GM12875 (cell line): ENCODE results near the gene ASB4.

Experiments used
- H3K4me3 ChIP-seq: one replicate; pipeline ENCODE4 v1.5.1; 2011; ENCODE audit warnings: low read depth, low read length, control low read depth
- TF ChIP-seq, protein P1 (sequence below): IDR thresholded peaks from 2 replicates; pipeline ENCODE4 v1.5.1; 2011; ENCODE audit warnings: low read depth, mild to moderate bottlenecking, control low read depth, inconsistent platforms, low read length, moderate library complexity, borderline replicate concordance; ENCODE audit not compliant: insufficient read depth

ASB4 gene

DNA sequence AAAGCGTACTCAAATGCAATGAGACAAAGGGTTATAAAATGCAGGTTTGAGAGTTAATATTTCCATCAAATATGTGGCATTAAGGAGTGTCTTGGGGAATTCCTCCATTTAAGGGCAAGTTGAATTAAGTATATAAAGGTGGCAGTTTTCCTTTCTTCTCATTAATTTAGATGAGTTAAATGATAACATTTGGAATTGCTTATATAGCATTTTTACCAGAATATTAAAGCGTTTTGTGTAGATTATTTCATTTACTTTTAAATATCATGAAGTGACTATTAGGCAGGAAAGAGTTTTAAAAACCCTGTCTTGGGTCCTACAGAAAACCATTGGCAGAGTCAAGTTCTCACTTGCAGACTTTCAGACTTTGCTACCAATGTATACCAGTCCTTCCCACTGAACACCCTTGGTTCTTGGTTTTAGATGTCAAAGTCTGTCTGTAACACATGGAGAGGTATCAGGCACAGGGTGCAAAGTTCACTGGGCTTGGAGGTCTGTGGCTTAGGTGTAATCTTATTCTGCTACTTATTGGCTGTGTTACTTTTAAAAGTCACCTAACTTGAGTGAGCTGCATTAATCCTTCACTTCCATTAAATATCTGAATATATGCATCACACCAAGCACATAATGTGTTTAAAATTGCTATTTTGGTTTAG lies 51.0 kb downstream of the ASB4 start:
- H3K4me3 ChIP-seq = no peak overlapping the region
- TF ChIP-seq, protein P1, sequence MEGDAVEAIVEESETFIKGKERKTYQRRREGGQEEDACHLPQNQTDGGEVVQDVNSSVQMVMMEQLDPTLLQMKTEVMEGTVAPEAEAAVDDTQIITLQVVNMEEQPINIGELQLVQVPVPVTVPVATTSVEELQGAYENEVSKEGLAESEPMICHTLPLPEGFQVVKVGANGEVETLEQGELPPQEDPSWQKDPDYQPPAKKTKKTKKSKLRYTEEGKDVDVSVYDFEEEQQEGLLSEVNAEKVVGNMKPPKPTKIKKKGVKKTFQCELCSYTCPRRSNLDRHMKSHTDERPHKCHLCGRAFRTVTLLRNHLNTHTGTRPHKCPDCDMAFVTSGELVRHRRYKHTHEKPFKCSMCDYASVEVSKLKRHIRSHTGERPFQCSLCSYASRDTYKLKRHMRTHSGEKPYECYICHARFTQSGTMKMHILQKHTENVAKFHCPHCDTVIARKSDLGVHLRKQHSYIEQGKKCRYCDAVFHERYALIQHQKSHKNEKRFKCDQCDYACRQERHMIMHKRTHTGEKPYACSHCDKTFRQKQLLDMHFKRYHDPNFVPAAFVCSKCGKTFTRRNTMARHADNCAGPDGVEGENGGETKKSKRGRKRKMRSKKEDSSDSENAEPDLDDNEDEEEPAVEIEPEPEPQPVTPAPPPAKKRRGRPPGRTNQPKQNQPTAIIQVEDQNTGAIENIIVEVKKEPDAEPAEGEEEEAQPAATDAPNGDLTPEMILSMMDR = no peak

DNA sequence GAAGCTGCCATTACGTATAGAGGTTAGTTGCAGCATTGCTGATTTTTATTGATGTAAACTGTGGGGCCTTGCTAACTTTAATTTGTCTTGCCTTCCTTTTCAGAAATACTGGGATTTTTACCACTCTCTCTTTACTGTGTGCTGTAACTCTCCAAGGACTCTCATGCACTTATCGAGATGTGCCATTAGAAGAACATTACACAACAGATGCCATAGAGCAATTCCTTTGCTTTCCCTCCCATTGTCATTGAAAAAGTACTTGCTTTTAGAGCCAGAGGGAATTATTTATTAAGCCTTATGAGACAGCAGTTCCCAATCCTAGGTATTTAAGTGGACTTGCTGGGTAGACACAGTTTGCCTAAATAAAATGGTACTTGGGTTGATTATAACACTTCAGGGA lies 51.7 kb downstream of the ASB4 start:
- TF ChIP-seq, protein P1 = no peak

DNA sequence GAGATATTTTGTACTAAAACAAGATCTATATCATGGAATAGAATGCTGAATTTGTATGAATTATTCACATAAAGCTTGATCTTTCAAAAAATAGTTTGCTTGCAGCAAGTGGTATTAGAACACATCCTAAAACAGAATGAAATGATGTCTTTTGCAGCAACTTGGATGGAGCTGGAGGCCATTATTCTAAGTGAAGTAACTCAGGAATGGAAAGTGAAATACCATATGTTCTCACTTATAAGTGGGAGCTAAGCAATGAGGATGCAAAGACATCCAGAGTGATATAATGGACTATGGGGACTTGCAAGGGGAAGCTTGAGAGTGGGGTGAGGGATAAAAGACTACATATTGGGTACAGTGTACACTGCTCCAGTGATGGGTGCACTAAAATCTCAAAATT lies 53.7 kb downstream of the ASB4 start:
- TF ChIP-seq, protein P1 = no peak
- no peak overlapping the region for H3K4me3 ChIP-seq

More for the DNA sequence above, 51.7 kb downstream of the ASB4 start:
- H3K4me3 ChIP-seq = no peak overlapping the region

DNA sequence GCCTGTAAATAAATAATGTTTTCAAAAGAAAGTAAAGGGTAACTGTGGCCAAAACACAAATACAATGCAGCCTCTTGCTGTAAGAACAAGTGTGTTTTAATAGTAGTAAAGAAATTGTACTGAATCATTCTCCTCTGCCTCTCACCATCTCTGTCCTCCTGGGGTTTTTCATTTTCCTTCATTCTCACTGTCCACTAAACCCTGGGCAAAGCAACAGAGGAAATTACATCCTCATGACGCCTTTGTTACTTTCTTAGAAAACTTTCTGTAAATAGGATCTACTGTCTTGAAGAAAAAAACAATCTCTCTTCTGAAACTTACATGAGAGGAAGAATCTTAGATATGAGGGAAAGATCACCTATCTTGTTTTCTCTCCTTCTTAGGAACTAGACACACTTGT lies 54.6 kb downstream of the ASB4 start:
- H3K4me3 ChIP-seq = no peak overlapping the region
- TF ChIP-seq, protein P1 = no peak

DNA sequence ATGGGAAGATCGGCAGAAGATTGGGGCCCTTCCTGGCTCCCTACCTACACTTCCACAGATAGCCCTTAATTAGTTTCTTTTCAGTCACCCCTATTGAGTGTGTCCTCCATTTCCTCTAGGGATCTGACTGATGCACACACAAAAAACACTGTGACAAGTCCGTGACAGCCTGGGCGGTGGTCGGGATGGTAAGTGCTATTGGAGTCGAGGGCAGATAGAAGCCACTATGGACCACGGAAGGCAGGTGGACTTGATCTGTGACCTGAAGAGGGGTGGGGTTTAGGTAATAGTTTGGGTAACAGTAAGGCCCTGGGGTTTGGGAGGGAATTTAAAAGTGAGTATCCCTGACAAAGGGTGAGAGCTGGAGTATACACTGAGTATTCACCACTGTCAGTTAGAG lies 57.6 kb downstream of the ASB4 start:
- TF ChIP-seq, protein P1 = no peak
- no peak overlapping the region for H3K4me3 ChIP-seq

DNA sequence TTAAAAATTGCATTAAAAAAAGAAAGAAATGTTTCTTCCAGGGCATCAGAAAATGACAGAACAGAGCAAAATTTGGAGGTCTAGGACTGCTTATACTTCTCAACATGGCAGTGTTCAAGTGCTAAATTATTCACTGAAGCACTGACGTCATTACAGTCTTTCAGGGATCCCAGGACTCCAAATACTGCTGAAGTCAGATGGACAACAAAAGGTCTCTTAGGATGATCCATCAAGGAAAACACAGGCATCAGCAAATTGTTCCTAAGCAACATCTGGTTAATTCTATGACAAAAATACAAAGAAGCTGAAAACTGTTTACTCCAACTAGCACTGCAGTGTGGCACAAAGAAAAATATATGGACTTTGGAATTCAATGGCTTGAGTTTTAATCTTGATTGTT lies 58.4 kb downstream of the ASB4 start:
- H3K4me3 ChIP-seq = no peak overlapping the region
- TF ChIP-seq, protein P1 = no peak

DNA sequence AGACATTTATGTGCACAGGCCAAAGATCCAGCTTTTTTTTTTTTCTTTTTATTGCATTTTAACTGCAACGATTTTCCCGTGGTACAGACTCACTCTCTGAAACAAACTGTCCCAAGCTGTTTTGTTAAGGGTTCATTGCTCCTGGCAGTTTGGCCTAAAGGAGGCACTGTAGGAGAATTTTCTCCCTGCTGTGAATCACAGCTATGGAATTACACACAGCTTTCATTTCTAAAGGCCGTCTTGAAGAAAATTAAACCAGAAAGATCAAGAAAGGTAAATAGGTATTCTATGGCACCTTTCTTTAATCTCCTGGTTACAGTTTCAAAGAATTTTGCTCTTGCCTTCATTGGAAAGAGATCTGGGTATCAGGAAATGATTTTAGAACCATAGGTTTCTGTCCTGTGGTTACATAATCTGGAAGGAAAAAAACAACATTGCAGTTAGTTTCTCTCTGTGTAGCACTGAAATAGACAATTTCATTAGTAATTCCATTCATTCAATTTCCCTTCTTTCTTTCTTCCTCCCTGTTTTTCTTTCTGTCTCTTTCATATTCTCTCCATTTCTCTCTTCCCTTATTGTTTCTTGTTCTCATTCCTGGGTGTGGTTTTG lies 59.4 kb downstream of the ASB4 start:
- TF ChIP-seq, protein P1 = 0 out of 2 replicates have a peak, but pooled peaks have one; percentile 14
- no peak overlapping the region for H3K4me3 ChIP-seq
